ENCODE measurements around the gene LRRC43. TPM values are rescaled to one million over a fixed set of nuclear protein-coding genes. Genes with fewer than 3 reads are reported as not detected.
"Not testable (repeated sequence)": the region's sequence is repeated elsewhere in the genome, so short reads cannot be mapped to it uniquely, and the experiment has no call there.

The LRRC43 gene
- total RNA-seq, 1 experiment from 2014 or later: not detected

- H3K4me3 ChIP-seq (ENCODE audit: insufficient read depth, low read depth, low read length): no peak overlapping the region
- DNase-seq: no peak
- peaks cover 1% of the 10 kb centered on the region; the same call in 1 of the 2 replicates for H3K27me3 ChIP-seq (ENCODE audit: control insufficient read depth, insufficient read depth, low read length)
- no peaks in the 10 kb centered on the region for H3K36me3 ChIP-seq (replicated peaks; ENCODE audit: control insufficient read depth, insufficient read depth, low read length)
These were observed 12.5 kb downstream of the LRRC43 start for GRCh38 chr12:122195405-122195804.

GRCh38 chr12:122197612-122197966, 14.7 kb downstream of the LRRC43 start:
- H3K27me3 ChIP-seq (ENCODE audit: control insufficient read depth, insufficient read depth, low read length): peaks cover 4% of the 10 kb centered on the region
- H3K36me3 ChIP-seq (replicated peaks; ENCODE audit: control insufficient read depth, insufficient read depth, low read length): no peaks in the 10 kb centered on the region
- no peak for DNase-seq
- H3K4me3 ChIP-seq (ENCODE audit: insufficient read depth, low read depth, low read length): no peak overlapping the region

GRCh38 chr12:122199484-122200355, 16.8 kb downstream of the LRRC43 start:
- Histone ChIP-seq H3K27me3 (ENCODE audit: control insufficient read depth, insufficient read depth, low read length) (peaks cover 23% of the 10 kb centered on the region), H3K36me3 (replicated peaks; ENCODE audit: control insufficient read depth, insufficient read depth, low read length) (no peaks in the 10 kb centered on the region), H3K4me3 (ENCODE audit: insufficient read depth, low read depth, low read length) (no peak overlapping the region)
- DNase-seq: peak; percentile 31

GRCh38 chr12:122200541-122201175, 17.7 kb downstream of the LRRC43 start:
- no peaks in the 10 kb centered on the region for H3K36me3 ChIP-seq (replicated peaks; ENCODE audit: control insufficient read depth, insufficient read depth, low read length)
- H3K4me3 ChIP-seq (ENCODE audit: insufficient read depth, low read depth, low read length): no peak overlapping the region
- DNase-seq: peak; percentile 88
- H3K27me3 ChIP-seq (ENCODE audit: control insufficient read depth, insufficient read depth, low read length): peaks cover 32% of the 10 kb centered on the region

GRCh38 chr12:122201381-122201780, 18.5 kb downstream of the LRRC43 start:
- DNase-seq: no peak
- H3K36me3 ChIP-seq (replicated peaks; ENCODE audit: control insufficient read depth, insufficient read depth, low read length): no peaks in the 10 kb centered on the region
- H3K27me3 ChIP-seq (ENCODE audit: control insufficient read depth, insufficient read depth, low read length): peaks cover 39% of the 10 kb centered on the region
- H3K4me3 ChIP-seq (ENCODE audit: insufficient read depth, low read depth, low read length): no peak overlapping the region

- no peak for DNase-seq
- Histone ChIP-seq H3K27me3 (ENCODE audit: control insufficient read depth, insufficient read depth, low read length) (peaks cover 39% of the 10 kb centered on the region), H3K36me3 (replicated peaks; ENCODE audit: control insufficient read depth, insufficient read depth, low read length) (no peaks in the 10 kb centered on the region), H3K4me3 (ENCODE audit: insufficient read depth, low read depth, low read length) (no peak overlapping the region)
These were observed 19.1 kb downstream of the LRRC43 start for GRCh38 chr12:122202017-122202416.

- Histone ChIP-seq H3K4me3 (ENCODE audit: insufficient read depth, low read depth, low read length) (peak overlapping the region; percentile 56), H3K27me3 (ENCODE audit: control insufficient read depth, insufficient read depth, low read length) (peaks cover 39% of the 10 kb centered on the region)
- not testable (repeated sequence) for H3K36me3 ChIP-seq (replicated peaks; ENCODE audit: control insufficient read depth, insufficient read depth, low read length); DNase-seq
These were observed 19.9 kb downstream of the LRRC43 start for GRCh38 chr12:122202811-122203210.

GRCh38 chr12:122203301-122204166, 20.6 kb downstream of the LRRC43 start, which contains the start of gene B3GNT4:
Gene B3GNT4, plus strand, starts transcription at chr12:122203709. Its CDS starts 910 bp downstream, at chr12:122204619.
- peaks cover 6% of the 10 kb centered on the region for H3K36me3 ChIP-seq (replicated peaks; ENCODE audit: control insufficient read depth, insufficient read depth, low read length)
- H3K27me3 ChIP-seq (ENCODE audit: control insufficient read depth, insufficient read depth, low read length): peaks cover 39% of the 10 kb centered on the region
- peak within 1 kb of the TSS; percentile 56 for H3K4me3 ChIP-seq (ENCODE audit: insufficient read depth, low read depth, low read length)
- peak; percentile 95 for DNase-seq

- Histone ChIP-seq H3K36me3 (replicated peaks; ENCODE audit: control insufficient read depth, insufficient read depth, low read length) (peaks cover 9% of the 10 kb centered on the region), H3K4me3 (ENCODE audit: insufficient read depth, low read depth, low read length) (peak overlapping the region; percentile 56), H3K27me3 (ENCODE audit: control insufficient read depth, insufficient read depth, low read length) (peaks cover 39% of the 10 kb centered on the region)
- DNase-seq: peak; percentile 79
These were observed 21.5 kb downstream of the LRRC43 start for GRCh38 chr12:122204167-122205052.

GRCh38 chr12:122205053-122205925, 22.4 kb downstream of the LRRC43 start:
- DNase-seq: peak; percentile 46
- H3K4me3 ChIP-seq (ENCODE audit: insufficient read depth, low read depth, low read length): no peak overlapping the region

GRCh38 chr12:122206111-122206881, 23.4 kb downstream of the LRRC43 start:
- peak; percentile 54 for DNase-seq
- H3K27me3 ChIP-seq (ENCODE audit: control insufficient read depth, insufficient read depth, low read length): peaks cover 38% of the 10 kb centered on the region
- no peak overlapping the region for H3K4me3 ChIP-seq (ENCODE audit: insufficient read depth, low read depth, low read length)
- peaks cover 16% of the 10 kb centered on the region for H3K36me3 ChIP-seq (replicated peaks; ENCODE audit: control insufficient read depth, insufficient read depth, low read length)

More at GRCh38 chr12:122205053-122205925, 22.4 kb downstream of the LRRC43 start:
- H3K36me3 ChIP-seq (replicated peaks; ENCODE audit: control insufficient read depth, insufficient read depth, low read length): peaks cover 12% of the 10 kb centered on the region
- H3K27me3 ChIP-seq (ENCODE audit: control insufficient read depth, insufficient read depth, low read length): peaks cover 38% of the 10 kb centered on the region

- no peak for DNase-seq
- no peak overlapping the region for H3K4me3 ChIP-seq (ENCODE audit: insufficient read depth, low read depth, low read length)
- peaks cover 38% of the 10 kb centered on the region for H3K27me3 ChIP-seq (ENCODE audit: control insufficient read depth, insufficient read depth, low read length)
- peaks cover 19% of the 10 kb centered on the region for H3K36me3 ChIP-seq (replicated peaks; ENCODE audit: control insufficient read depth, insufficient read depth, low read length)
These were observed 24.1 kb downstream of the LRRC43 start for GRCh38 chr12:122206976-122207375.

All from H7 (cell line).